Epidermal melanocyte (primary cell): ENCODE data around the gene KCNK6.
A peak's percentile ranks its signal among the peaks of the same experiment; 100 is the strongest.
"Not testable (repeated sequence)": the region's sequence is repeated elsewhere in the genome, so short reads cannot be mapped to it uniquely, and the experiment has no call there.

Experiments
- DNase-seq: peaks from one replicate; pipeline ENCODE4 v3.0.0; 2011; ENCODE audit warnings: low spot score; ENCODE audit not compliant: insufficient read length

KCNK6 gene

DNA sequence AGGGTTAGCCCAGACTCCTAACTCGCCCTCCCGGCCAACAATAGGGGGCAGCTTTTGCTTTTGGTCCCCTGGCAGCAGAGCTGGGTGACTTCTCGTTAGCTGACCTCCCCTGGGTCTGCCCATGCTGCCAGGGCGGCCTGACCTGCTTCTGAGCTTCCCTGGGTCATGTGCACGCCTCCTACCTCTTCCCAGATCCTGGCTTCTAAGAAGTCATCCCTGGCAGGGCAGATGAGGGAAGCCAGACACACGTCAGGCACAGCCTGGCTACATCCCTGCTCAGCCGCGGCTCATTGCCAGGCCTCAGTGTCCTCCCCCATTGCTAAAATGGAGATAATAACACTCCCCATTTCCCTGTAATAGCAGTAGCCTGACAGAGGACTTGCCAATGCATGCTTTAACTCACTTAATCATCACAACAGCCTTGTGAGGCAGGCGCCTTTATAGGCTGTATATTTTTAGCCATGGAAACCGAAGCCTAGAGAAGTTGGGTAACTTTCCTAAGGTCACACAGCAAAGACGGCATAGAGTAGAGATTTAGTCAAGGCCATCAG lies 2.1 kb downstream of the KCNK6 start:
- no peak for DNase-seq

DNA sequence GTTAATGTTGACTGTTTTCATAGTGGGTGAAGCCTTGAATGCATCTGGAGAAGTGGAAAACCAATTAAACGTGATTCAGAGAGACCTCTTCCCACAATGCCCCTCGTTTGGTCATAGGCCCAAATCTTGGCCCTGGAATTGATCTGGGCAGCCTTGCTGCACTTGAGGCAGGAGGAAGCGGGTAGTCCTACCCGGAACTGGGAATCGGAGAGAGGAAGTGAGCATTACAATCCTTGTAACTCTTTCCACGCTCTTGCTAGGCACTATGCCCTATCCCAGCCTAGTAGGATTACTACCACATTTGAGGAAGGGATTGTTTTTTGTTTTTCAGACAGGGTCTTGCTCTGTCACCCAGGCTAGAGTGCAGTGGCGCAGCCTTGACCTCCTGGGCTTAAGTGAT lies 3.6 kb downstream of the KCNK6 start:
- DNase-seq: no peak

DNA sequence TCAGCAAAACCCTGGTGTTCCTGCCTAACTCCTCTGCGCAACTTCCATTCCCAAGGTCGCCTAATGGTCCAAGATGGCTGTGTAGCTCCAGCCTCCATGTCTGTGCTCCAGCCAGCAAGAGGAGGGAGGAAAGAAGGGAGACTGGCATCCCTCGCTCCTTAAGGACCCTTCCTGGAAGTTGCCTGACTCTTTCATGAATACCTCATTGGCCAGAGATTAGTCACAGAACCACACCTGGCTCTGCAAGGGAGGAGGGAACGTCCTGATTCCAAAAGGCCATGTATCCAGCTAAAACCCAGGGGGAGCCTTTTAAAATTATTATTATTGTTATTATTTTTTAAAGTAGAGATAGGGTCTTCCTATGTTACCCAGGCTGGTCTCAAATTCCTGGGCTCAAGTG lies 4.8 kb downstream of the KCNK6 start:
- no peak for DNase-seq

DNA sequence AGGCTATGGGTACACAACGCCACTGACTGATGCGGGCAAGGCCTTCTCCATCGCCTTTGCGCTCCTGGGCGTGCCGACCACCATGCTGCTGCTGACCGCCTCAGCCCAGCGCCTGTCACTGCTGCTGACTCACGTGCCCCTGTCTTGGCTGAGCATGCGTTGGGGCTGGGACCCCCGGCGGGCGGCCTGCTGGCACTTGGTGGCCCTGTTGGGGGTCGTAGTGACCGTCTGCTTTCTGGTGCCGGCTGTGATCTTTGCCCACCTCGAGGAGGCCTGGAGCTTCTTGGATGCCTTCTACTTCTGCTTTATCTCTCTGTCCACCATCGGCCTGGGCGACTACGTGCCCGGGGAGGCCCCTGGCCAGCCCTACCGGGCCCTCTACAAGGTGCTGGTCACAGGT lies 6.9 kb downstream of the KCNK6 start:
- no peak for DNase-seq

DNA sequence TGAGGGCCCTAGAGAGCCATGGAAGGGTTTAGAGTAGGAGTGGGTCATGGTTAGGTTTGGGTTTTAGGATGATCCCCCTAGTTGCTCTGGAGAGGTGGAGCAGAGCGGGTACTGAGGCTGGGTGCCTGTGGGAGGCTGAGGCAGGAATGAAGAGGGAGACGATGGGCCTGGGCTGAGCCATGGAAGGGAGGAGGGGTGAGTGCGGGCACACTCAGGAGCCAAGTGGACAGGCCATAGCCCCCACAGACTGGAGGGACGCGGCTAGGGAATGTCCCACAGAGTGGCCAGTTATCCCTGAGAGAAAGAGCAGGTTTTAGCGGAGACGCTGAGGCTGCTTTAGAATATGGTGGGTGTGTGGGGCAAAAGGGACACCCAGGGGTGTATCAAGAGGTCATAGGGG lies 10.0 kb downstream of the KCNK6 start:
- no peak for DNase-seq

DNA sequence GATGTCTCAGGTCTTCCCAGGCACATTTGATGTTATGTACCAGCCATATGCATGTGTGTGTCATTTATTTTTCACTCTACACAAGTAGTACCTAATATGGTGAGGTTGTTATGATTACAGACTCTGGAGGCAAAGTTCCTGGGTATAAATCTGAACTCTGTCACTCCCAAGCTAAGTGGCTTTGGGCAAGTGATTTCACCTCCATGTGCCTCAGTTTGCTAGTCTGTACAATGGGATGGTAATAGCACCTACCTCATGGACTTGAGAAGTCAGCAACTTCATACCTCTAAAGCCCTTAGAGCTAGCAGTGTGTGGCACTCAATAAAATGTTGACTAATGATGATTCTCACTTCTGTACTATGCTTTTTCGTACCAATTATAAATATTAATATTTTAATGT lies 12.1 kb downstream of the KCNK6 start:
- no peak for DNase-seq

DNA sequence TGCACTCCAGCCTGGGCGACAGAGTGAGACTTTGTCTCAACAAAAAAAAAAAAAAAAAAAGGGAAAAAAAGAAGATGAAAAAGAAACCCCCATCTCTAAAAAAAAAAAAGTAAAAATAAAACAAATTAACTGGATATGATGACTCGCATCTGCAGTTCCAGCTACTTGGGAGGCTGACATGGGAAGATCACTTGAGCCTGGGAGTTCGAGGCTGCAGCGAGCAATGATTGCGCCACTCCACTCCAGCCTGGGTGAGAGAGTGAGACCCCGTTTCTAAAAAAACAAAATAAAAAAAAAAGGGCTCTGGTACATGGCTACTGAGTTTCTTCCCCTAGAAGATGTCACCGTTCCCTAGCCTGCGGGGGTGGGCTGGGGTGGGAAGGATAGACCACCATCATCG lies 13.6 kb downstream of the KCNK6 start:
- no peak for DNase-seq

DNA sequence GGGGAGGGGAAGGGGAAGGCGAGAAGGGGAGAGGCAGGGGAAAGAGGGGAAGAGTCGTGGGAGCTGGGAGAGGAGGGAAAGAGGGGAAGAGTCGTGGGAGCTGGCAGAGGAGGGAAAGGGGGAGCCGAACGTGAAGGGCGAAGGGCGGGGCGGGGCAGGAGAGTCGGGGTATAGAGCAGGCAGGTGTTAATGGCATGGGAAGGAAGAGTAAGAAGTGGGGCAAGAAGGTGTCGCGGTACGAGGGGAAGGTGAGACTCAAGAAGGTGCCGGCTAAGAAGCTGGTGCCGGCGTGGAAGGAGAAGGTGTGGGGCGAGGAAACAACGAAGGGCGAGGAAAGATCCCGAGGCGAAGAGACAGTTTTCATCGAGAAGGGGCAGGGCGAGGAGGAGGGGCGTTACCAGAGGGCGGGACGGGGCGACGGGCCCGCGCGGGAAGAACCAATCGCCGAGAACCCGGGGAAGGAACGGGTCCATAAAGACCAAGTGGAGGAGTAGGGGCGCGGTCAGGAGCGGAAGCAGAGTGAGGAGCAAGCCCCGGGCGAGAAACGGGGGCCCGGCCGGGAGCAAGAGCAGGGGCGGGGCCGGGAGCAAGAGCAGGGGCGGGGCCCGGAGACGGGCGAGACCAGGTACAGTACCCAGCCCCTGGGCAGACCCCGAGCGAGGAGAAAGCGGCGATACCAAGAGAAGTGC lies 16.4 kb downstream of the KCNK6 start:
- peak; percentile 95 for DNase-seq

DNA sequence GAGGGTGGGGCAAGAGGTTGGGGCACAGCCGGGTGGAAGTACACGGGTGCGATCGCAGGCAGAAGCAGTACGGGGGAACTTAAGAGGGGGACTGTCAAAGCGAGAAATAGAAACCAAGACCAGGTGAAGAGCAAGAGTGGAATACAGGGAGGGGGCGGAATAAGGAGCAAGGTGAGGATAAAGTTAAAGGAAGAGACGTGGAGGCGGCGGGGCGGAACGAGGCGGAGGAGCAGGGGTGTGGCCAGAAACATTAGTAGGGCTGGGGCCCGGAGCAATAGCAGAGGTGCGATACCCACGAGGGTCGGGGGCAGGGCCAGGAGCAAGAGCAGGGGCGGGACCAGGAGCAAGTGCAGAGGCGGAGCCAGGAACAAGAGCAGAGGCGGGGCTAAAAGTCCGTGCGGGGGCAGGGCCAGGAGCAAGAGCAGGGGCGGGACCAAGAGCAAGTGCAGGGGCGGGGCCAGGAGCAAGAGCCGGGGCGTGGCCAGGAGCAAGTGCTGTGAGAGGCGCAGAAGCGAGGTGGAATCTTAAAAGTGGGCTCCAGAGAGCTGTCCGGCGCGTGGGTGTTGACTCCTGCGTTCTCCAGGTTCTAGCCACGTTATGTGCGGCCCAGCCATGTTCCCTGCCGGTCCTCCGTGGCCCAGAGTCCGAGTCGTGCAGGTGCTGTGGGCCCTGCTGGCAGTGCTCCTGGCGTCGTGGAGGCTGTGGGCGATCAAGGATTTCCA lies 17.2 kb downstream of the KCNK6 start:
- DNase-seq: peak; percentile 63

DNA sequence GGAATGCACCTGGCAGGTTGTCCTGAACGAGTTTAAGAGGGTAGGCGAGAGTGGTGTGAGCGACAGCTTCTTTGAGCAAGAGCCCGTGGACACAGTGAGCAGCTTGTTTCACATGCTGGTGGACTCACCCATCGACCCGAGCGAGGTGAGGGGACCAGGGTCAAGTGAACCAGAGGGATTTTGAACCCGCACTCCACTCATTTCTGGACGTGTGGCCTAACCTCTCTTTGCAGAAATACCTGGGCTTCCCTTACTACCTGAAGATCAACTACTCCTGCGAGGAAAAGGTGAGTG lies 17.7 kb downstream of the KCNK6 start:
- no peak for DNase-seq

DNA sequence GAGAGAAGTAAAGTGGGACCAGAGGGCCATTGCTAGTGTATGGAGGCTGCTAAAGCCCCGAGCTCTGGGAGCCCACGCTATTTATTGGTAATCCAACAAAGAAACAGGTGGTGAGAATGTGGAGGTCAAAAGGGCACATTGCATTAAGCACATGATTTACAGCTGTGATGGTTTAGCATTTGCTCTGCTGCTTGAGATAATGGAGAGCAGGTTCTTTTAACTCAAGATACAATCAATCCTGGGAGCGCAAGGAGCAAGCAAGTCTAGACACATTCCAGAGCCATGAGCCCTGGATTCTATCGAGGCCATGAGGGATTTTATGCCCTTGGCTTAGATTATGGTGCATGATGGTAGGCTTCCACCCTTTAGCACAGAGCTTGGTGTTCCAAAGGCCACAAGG lies 19.4 kb downstream of the KCNK6 start:
- not testable (repeated sequence) for DNase-seq

DNA sequence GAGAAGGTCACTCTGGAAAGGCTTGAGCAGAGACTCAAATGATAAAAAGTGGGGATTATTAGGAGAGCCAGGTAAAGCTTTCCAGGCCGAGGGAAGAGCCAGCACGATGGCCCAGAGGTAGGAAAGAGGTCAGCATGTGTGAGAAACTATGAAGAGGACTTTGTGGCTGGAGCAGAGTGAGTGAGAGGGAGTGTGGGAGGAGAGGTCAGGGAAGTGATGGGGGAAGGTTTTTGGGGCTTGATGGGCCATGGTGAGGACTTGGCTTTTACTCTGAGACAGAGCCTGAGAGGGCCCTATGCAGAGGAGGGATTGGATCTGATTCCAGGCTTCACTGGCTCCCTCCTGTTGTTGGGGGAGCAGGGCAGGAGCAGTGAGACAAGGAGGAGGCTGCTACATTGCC lies 21.3 kb downstream of the KCNK6 start:
- no peak for DNase-seq

DNA sequence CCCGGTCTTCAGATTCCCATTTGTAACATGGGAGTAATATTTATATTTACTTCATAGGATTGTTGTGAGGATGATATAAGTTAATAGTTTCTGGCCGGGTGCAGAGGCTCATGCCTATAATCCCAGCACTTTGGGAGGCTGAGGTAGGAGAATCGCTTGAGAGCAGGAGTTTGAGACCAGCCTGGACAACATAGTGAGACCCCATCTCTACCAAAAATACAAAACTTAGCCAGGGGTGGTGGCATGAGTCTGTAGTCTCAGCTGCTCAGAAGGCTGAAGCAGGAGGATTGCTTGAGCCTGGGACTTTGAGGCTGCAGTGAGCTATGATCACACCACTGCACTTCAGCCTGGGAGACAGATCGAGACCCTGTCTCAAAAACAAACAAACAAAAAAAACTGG lies 27.2 kb downstream of the KCNK6 start:
- no peak for DNase-seq

DNA sequence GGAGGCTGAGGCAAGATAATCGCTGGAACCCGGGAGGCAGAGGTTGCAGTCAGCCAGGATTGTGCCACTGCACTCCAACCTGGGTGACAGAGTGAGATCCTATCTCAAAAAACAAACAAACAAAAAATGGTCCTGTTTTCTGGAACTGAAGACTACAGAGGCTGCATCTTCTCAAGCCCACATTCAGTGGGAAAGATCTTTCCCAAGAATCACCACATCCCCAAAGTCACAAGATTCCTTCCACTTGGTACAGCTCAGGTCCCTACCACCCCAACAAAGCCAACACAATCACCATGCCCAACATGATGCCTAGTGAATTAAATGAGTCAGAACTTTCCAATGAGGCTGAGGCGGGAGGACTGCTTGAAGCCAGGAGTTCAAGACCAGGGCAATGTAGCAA lies 31.2 kb downstream of the KCNK6 start:
- no peak for DNase-seq

DNA sequence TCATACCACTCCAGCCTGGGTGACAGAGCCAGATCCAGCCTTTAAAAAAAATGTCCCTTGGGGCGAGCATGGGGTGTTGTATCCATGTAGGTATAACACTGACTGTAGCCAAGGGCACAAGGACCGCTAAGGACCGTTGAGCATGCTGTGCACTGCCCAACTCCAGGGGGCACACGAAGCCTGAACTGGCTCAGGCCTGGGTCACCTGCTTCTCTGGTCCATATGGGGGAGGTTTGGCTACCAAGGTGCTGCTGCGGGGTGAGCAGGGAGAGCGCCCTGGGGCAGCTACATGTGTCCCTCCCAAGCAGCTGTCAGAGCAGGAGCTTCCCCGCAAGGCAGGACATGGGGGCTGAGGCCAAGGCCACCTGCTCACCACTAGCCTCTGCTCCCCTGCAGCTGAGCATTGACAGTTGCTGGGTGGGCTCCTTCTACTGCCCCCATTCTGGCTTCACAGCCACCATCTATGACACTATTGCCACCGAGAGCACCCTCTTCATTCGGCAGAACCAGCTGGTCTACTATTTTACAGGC lies 32.3 kb downstream of the KCNK6 start:
- no peak for DNase-seq

DNA sequence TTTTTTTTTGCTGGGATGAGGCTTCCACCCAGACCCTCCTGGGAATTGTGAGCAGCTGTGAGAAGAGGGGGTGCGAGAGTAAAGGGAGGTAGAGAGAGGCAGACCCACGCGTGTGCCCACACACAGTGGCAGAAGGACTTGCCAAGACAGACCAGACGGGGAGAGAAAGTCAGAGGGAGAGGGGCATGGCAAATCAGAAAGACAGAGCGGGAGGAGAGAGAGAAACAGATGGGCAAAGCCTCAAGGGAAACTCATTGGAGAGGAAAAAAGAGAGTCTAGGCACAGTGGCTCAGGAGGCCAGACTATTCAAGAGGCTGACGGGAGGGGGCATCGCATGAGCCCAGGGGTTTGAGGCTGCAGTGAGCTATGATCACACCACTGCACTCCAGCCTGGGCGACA lies 33.0 kb downstream of the KCNK6 start:
- no peak for DNase-seq

DNA sequence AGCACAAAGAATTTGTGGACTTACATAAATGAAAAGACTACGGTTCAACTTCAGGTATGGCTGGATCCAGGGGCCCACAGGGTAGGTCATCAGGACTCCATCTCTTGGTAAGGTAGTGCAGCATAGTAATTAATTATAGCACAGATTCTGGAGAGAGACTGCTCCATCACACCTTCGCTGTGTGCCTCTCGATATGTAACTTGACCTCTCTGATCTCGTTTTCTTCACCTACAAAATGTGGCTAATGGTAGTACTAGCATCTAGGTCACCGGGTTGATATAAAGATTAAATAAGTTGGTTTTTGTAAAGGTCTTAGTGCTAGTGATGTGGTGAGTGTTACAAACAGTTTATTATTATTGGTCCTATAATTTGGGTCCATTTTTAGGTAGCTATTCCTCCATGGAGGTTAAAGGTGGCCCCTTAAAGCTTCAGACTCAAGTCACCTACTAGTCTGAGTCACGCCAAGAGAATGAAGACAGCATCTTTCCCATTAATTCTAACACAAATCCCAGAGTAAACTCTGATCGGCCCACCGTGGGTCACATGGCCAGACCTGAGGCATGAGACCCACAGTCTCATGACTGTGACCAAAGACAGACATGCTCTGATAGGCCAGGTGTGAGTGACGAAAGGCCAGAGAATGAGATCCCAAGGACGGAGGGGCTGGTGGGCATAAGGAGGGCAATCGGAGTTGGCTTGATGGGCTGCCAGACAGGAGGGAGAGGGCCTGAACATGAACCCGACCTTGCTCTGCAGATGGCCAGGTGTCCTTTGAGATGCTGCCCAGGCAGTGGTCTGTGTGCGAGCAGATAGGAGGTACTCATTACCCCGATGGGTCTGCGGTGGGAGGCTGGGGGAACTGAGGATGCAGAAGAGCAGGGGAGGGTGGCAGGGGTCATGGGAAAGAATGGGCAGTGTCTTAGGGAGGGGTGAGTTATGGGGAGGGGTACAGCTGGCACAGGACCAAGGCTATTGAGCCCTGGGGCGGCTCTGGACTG lies 36.4 kb downstream of the KCNK6 start:
- no peak for DNase-seq

DNA sequence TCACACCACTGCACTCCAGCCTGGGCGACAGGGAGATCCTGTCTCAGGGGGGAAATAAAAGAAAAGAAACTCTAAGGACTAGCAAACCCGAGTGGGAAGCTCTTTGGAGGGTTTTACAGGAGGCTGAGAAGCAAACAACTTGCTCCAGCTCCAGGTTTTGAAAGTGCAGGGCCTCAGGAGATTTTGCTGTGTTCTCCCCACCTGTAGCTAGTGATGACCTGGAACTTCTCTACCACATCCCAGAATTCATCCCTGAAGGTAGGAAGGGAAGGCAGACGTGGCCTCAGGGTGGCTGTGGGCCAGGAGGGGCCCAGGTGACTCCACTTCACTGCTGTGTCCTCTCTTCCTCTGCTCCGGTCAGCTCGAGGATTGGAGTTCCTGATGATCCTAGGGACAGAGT lies 38.4 kb downstream of the KCNK6 start:
- no peak for DNase-seq

DNA sequence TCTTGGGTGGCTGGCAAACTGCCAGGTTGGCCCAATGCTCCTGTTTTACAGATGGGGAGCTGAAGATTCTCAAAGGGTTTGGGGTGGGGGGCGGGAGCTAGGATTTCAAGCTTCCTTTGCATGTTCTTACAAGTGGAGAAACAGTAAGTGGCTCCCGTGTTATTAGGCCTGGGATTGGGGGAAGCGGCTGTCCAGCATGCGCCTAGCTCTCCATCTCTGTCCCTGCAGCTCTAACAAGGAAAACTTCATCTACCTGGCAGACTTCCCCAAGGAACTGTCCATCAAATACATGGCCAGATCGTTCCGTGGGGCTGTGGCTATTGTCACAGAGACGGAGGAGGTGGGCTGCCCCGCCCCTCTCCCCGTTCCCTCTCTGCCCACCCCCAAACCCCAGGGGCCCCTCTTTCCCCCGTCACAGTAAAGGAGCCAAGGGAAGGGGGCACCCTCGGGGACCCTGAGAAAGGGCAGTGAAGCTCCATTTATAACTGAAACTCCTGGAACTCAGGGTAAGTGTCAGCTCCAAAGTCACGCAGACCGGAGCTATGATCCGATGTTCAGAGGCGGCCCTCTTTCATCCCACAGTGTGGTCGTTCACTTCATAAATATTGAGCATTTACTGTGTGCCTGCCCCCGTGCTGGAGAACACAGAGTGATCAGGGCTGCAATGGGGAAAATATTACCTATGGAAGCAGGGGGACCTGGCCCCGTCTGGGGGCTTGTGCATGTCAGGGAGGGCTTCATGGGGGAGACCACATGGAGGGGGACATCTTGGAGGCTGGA lies 39.8 kb downstream of the KCNK6 start:
- no peak for DNase-seq

DNA sequence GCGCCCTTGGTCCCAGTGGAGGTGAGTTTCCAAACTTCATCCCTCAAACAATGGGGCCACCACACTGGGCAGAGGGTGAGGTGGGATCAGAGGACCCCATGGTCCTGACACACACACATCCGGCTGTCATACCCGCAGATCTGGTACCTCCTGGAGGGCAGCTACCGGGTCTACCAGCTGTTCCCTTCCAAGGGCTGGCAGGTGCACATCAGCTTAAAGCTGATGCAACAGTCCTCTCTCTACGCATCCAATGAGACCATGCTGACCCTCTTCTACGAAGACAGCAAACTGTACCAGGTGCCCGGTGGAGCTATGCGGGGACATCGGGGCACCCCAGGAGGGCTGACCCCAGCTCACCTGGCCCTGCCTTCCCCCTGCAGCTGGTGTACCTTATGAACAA lies 40.7 kb downstream of the KCNK6 start:
- no peak for DNase-seq
